BLaER1 treated with 17β-estradiol and CSF1 and Interleukin-3, amounts not matched to agents 10 nM and 100 nM (cell line): ENCODE results near the gene AFF3.
"Not testable (repeated sequence)": the region's sequence is repeated elsewhere in the genome, so short reads cannot be mapped to it uniquely, and the experiment has no call there.

ENCODE experiments used
- H3K27ac ChIP-seq, 11 experiments: shearing (Covaris generic); formaldehyde crosslinking; 2 replicates each; pipeline ENCODE4 v1.8.1; 2022
- H3K27me3 ChIP-seq, 11 experiments: shearing (Covaris generic); formaldehyde crosslinking; 2 replicates each; pipeline ENCODE4 v1.8.1; 2022
- H3K36me3 ChIP-seq, 11 experiments: shearing (Covaris generic); formaldehyde crosslinking; 2 replicates each; pipeline ENCODE4 v1.8.1; 2022
- H3K4me1 ChIP-seq, 10 experiments: shearing (Covaris generic); formaldehyde crosslinking; 2 replicates each; pipeline ENCODE4 v1.8.1; 2022
- H3K4me2 ChIP-seq, 11 experiments: shearing (Covaris generic); formaldehyde crosslinking; 2 replicates each; pipeline ENCODE4 v1.8.1; 2022
- H3K4me3 ChIP-seq, 10 experiments: shearing (Covaris generic); formaldehyde crosslinking; 2 replicates each; pipeline ENCODE4 v1.8.1; 2022
- H3K9ac ChIP-seq, 11 experiments: shearing (Covaris generic); formaldehyde crosslinking; 2 replicates each; pipeline ENCODE4 v1.8.1; 2022
- H3K9me3 ChIP-seq, 11 experiments: shearing (Covaris generic); formaldehyde crosslinking; replicated peaks in 1 of 11; 2 replicates each; pipeline ENCODE4 v1.8.1; 2022
- H4K20me1 ChIP-seq, 11 experiments: shearing (Covaris generic); formaldehyde crosslinking; 2 replicates each; pipeline ENCODE4 v1.8.1; 2022
- Cebpa-rat ChIP-seq, 11 experiments: shearing (Covaris generic); IDR thresholded peaks; 2 replicates each; pipeline ENCODE4 v1.8.1; 2022

Gene AFF3

GRCh38 chr2:100098855-100099254 lies 43.5 kb downstream of the AFF3 start:
- H3K36me3 ChIP-seq, H3K27ac ChIP-seq, H3K27me3 ChIP-seq, H3K9me3 ChIP-seq, H3K4me1 ChIP-seq, H3K4me2 ChIP-seq, H3K4me3 ChIP-seq, H3K9ac ChIP-seq, H4K20me1 ChIP-seq: not testable (repeated sequence)

GRCh38 chr2:100097611-100098294 lies 44.6 kb downstream of the AFF3 start:
- H3K27me3 ChIP-seq, H4K20me1 ChIP-seq, H3K4me3 ChIP-seq, H3K27ac ChIP-seq, H3K36me3 ChIP-seq, H3K4me2 ChIP-seq, H3K4me1 ChIP-seq, H3K9ac ChIP-seq, H3K9me3 ChIP-seq: not testable (repeated sequence)

DNA sequence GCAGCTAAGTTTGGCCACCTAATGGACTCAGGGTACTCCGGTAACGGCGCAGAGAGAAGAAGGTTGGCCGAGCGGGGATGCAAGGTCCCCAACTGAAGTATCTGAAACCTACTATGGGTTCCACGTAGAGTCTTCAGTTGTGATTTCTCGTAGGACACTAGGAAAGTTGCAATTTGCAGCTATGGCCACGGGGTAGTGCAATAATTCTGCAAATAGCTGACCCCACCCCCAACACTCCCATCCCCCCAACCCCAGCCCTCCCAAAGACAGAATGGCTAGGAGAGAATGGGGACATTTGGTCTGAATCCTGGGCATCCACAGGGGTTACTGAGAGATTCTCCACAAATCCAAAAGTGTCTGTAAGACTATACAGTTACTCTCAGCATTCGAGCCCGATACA lies 46.5 kb downstream of the AFF3 start:
- H3K4me2 ChIP-seq, H3K9ac ChIP-seq, H3K27me3 ChIP-seq, H3K9me3 ChIP-seq, H3K4me3 ChIP-seq, H3K36me3 ChIP-seq, H3K27ac ChIP-seq, H3K4me1 ChIP-seq, H4K20me1 ChIP-seq: not testable (repeated sequence)

GRCh38 chr2:100091807-100092206 lies 50.6 kb downstream of the AFF3 start:
- not testable (repeated sequence) for H4K20me1 ChIP-seq, H3K4me3 ChIP-seq, H3K4me1 ChIP-seq, H3K27ac ChIP-seq, H3K9ac ChIP-seq, H3K4me2 ChIP-seq, H3K9me3 ChIP-seq, H3K27me3 ChIP-seq, H3K36me3 ChIP-seq

DNA sequence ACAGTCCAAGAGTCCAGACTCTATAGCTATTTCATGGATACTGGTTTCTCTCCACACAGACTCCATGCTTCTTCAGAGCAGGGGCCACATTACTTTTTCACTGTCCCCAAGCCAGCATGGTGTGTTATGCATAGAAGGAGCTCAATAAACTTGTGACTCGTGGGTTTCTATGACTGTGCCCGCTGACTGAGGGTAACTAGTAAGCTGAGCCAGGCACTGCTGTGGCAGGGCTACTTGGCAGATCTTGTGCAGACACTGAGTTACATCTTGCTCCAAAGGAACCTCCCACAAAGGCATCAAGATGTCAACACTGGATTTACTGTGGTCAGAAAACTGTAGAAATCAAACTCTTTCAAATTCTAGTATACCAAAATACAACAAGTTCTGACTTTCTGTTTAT lies 56.6 kb downstream of the AFF3 start:
- not testable (repeated sequence) for H3K4me3 ChIP-seq, H3K9me3 ChIP-seq, H3K9ac ChIP-seq, H3K27me3 ChIP-seq, H3K4me1 ChIP-seq, H3K27ac ChIP-seq, H3K4me2 ChIP-seq, H4K20me1 ChIP-seq
- peaks cover 0 to 12% (median 0%) of the 10 kb centered on the region in 11 experiments; a peak in 5 of 22 replicates for H3K36me3 ChIP-seq

DNA sequence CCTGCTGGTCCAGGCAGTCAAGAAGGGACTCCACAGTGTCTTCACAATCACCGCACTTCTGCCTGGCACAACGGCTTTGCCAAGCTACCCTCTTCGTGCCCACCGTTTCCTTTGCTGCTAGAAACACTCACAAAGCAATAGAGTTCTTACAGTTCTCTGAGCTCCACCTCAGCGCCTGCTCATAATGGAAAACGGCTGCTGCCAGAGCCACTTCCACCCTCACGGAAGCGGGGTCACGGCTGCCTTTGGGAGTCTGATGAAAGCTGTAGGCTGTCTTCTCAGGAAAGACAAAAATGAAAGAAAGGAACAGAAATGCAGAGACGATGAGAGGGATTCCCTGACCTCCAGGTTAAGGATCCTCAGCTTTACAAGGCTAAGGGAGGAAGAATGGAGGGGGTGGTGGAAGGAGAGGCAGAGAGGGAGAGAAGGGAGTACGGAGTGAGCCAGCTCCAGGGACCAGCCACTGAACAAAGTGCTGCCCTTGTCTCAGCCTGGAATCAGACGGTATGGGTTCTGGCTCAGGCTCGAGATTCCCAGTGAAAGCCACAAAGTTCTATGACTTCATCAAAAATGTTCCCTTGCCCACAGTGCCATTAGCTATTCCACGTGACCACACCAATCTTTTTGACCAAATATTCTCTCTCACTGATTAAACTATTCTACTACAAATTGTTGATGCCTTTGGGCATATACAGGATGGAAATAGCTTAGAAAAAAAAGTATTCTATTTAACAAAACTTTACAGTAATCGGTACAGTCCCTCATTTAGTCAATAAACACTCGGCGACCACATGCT lies 58.8 kb downstream of the AFF3 start:
- H3K9ac ChIP-seq, H3K4me1 ChIP-seq, H3K9me3 ChIP-seq, H3K27me3 ChIP-seq, H3K4me2 ChIP-seq, H3K4me3 ChIP-seq, H3K27ac ChIP-seq, H4K20me1 ChIP-seq: not testable (repeated sequence)
- peaks cover 0 to 22% (median 3%) of the 10 kb centered on the region in 11 experiments; a peak in 8 of 22 replicates for H3K36me3 ChIP-seq

DNA sequence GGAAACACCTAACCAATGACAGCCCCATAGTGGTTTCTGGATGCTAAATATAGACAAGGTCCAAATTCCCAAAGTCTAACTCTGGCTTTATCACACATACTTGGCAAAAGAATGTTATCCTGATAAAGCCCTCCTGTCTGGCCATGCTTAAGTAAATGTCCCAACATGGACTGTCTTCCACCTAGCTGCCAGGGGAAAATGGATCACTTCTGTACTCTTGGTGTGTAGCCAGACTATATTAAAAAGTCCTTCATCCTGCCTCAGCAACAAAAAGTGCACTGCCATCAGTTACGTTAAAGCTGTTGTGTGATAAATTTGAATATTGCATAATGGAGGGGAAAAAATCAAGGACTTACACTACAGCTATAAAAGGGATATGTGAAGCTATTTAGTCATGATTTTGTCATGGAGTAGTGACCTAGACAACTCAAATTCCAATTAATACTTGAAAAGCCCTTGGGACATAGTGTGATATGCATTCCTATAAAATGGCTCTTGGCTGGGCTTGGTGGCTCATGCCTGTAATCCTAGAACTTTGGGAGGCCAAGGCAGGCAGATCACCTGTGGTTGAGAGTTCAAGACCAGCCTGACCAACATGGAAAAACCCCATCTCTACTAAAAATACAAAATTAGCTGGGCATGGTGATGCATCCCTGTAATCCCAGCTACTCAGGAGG lies 60.0 kb downstream of the AFF3 start:
- H3K9me3 ChIP-seq, H3K4me3 ChIP-seq, H3K9ac ChIP-seq, H4K20me1 ChIP-seq, H3K27me3 ChIP-seq, H3K27ac ChIP-seq: not testable (repeated sequence)
- Histone ChIP-seq H3K4me2 (peak overlapping the region in 1 of 11 experiments; percentile 5; a peak in 1 of 22 replicates), H3K4me1 (peaks cover 0 to 13% (median 3%) of the 10 kb centered on the region in 10 experiments; a peak in 7 of 20 replicates), H3K36me3 (peaks cover 0 to 24% (median 3%) of the 10 kb centered on the region in 11 experiments; a peak in 8 of 22 replicates)

GRCh38 chr2:100077935-100078334 lies 64.5 kb downstream of the AFF3 start:
- no peak overlapping the region for H3K4me3 ChIP-seq
- no peak for TF ChIP-seq Cebpa-rat (IDR thresholded peaks at IDR 0.05)
- H4K20me1 ChIP-seq, result peaks cover 0 to 5% (median 0%) of the 10 kb centered on the region in 11 experiments; a peak in 4 of 22 replicates
- H3K27me3 ChIP-seq, result no peaks in the 10 kb centered on the region
- H3K4me2 ChIP-seq, result peak overlapping the region in 2 of 11 experiments; percentile 3 to 26; a peak in 3 of 22 replicates
- H3K27ac ChIP-seq, result no peak overlapping the region
- peaks cover 0 to 64% (median 23%) of the 10 kb centered on the region in 11 experiments; a peak in 12 of 22 replicates for H3K36me3 ChIP-seq
- no peak overlapping the region for H3K9ac ChIP-seq
- H3K4me1 ChIP-seq, result peaks cover 0 to 20% (median 4%) of the 10 kb centered on the region in 10 experiments; a peak in 8 of 20 replicates
- H3K9me3 ChIP-seq, result no peaks in the 10 kb centered on the region

DNA sequence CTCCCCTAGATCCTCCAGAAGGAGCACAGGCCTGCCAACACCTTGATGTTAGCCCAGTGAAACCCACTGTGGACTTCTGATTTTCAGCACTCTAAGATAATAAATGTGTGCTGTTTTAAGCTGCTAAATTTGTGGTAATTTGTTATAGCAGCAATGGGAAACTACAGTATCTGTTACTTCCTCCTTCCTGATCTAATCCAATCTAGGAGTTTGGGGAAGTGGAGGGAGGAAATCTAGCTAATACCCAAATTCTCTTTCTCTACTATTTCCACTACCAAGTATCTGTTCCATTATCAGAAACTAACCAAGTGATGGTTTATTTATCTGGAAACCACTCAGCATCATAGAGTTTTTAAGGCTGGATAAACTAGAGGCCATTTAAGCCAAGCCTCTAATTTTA lies 64.9 kb downstream of the AFF3 start:
- no peak for TF ChIP-seq Cebpa-rat (IDR thresholded peaks at IDR 0.05)
- no peak overlapping the region for H3K4me3 ChIP-seq
- H3K27ac ChIP-seq, result no peak overlapping the region
- peak overlapping the region in 2 of 11 experiments; percentile 25 to 50; a peak in 3 of 22 replicates for H3K4me2 ChIP-seq
- peaks cover 0 to 69% (median 24%) of the 10 kb centered on the region in 11 experiments; a peak in 12 of 22 replicates for H3K36me3 ChIP-seq
- peaks cover 0 to 7% (median 0%) of the 10 kb centered on the region in 11 experiments; a peak in 4 of 22 replicates for H4K20me1 ChIP-seq
- no peak overlapping the region for H3K9ac ChIP-seq
- peaks cover 0 to 16% (median 4%) of the 10 kb centered on the region in 10 experiments; a peak in 8 of 20 replicates for H3K4me1 ChIP-seq
- no peaks in the 10 kb centered on the region for H3K9me3 ChIP-seq
- H3K27me3 ChIP-seq, result no peaks in the 10 kb centered on the region
